HG03135 (cell line): Measurements from ENCODE around the gene PIP5K1A.
"Not testable (repeated sequence)": the region's sequence is repeated elsewhere in the genome, so short reads cannot be mapped to it uniquely, and the experiment has no call there.

Experiments used
- ATAC-seq: cut with Tn5 transposase; IDR thresholded peaks from one replicate; pipeline ENCODE4 v1.9.1; 2021; ENCODE audit warnings: mild to moderate bottlenecking, moderate library complexity; ENCODE audit not compliant: unreplicated experiment

The PIP5K1A gene, protein sequence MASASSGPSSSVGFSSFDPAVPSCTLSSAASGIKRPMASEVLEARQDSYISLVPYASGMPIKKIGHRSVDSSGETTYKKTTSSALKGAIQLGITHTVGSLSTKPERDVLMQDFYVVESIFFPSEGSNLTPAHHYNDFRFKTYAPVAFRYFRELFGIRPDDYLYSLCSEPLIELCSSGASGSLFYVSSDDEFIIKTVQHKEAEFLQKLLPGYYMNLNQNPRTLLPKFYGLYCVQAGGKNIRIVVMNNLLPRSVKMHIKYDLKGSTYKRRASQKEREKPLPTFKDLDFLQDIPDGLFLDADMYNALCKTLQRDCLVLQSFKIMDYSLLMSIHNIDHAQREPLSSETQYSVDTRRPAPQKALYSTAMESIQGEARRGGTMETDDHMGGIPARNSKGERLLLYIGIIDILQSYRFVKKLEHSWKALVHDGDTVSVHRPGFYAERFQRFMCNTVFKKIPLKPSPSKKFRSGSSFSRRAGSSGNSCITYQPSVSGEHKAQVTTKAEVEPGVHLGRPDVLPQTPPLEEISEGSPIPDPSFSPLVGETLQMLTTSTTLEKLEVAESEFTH

DNA sequence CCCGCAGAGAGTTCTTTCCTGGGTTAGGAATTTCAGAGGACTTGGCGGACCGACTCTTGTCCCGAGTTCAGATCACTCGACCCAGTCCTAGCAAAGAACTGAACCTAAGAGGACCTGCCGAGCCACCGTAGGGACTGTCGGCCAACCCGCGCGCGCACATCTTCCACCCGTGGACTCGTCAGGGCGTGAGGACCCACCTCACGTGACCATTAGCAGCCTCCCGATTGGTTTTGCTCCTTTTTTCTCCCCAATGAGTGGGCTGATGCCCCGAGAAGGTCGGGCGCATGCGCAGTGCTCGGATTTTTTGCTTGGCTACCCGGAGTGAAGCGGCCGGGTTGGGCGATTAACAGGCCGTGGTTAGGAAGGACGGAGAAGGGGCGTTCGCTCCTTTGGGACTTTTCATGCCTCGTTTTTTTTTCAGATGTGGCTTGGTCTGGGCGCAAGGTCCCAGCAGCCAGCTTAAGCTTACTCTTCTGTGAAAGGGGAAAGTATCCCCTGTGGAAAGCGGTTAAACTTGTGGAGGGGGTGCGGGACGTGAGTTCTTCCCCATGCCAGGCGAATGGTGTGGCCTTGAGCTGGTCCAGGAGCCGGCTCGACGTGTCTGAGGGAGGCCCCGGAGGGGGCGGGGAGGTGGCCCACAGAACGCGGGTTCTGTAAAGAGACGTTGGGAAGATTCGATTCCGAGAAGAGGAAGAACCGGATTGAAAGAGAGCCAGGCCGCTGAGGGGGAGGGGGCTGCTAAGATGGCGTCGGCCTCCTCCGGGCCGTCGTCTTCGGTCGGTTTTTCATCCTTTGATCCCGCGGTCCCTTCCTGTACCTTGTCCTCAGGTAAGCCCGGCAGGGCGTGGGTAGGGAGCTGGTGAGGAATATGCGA, at the start of gene PIP5K1A:
Gene PIP5K1A, plus strand, starts transcription at position 299 of the 874 bp plus-strand sequence. Its CDS starts 445 bp downstream, at position 744.
- ATAC-seq, result peak; percentile 82

DNA sequence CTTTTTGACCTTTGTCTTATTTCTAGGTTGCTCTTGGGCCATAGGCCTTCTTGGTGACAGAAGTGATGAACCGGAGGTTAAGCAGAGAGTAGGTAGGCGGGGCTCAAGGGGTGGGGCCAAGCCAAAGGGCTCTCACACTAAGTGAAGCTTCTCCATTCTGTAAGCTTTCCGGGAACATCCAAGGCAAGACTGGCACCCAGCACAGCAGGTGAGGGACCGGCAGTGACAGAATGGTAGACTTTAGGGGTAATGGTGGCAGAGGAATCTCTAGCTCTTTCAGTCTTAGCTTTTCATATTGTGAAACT, 41.9 kb upstream of the PIP5K1A start, which contains the start of gene TNFAIP8L2:
Gene TNFAIP8L2, plus strand, starts transcription at position 135 of the 305 bp plus-strand sequence. CDS start 2,049 bp downstream, outside the sequence.
- peak; percentile 68 for ATAC-seq

DNA sequence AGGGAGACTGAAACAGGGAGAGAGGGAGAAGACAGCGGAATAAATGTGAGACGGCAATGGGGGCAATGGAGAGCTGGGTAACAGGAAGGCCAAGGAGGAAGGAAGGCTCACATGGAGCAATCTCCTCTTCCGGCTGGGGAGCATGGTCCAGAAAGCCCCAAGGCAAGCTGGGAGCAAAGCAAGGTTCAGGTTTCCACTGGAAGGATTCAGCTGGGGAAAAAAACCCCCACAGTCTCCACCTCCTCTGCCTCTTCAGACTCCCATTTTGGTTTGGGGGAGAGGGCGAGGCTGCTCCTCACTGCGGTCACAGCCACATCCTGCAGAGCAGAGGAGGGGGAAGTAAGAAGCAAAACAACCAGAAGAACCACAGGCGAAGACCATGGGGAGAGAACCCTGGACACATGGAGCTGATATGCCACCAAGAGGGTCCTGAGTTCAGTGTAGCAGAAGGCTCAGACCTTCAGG, 41.3 kb upstream of the PIP5K1A start:
- ATAC-seq, result no peak

DNA sequence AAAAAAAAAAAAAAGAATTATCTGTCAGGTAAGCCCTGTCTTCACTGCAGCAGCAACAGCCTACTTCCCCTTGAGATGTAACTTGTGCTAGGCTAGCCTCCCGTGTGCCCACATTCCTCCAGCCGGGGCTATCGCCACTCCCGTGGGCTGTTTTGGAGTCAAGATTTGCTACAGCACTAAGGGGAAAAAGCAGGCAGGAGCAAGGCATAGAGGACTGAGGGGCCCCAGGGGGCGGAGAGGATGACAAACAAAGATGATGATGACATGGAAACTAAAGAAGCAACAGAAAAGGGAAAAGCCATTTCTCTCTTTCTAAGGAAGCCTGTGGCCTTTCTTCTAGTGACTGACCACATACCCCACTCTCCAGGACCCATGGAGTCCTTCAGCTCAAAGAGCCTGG, 40.0 kb upstream of the PIP5K1A start:
- ATAC-seq, result no peak

DNA sequence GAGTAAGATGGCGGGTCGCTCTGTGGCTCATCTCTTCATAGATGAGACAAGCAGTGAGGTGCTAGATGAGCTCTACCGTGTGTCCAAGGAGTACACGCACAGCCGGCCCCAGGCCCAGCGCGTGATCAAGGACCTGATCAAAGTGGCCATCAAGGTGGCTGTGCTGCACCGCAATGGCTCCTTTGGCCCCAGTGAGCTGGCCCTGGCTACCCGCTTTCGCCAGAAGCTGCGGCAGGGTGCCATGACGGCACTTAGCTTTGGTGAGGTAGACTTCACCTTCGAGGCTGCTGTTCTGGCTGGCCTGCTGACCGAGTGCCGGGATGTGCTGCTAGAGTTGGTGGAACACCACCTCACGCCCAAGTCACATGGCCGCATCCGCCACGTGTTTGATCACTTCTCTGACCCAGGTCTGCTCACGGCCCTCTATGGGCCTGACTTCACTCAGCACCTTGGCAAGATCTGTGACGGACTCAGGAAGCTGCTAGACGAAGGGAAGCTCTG, 39.6 kb upstream of the PIP5K1A start:
- no peak for ATAC-seq

DNA sequence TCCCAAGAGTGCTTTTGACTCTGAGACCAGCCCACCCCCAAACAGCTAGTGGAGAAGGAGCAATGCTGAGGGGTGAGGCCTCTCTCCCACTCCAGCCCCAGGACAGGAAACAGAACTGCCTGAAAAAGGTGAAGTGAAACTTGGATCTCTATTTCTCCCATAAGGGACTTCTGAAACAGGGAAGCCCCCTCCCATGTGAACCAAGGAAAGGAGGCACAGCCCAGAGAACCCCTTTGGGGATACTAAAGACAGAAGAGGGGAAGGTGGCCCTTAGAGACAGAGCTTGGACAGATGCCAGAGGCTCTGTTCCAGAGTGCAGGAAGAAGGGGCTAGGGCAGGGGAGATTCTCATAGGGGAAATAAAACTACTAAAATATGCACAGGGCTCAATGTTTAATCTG, 39.0 kb upstream of the PIP5K1A start:
- ATAC-seq, result no peak

DNA sequence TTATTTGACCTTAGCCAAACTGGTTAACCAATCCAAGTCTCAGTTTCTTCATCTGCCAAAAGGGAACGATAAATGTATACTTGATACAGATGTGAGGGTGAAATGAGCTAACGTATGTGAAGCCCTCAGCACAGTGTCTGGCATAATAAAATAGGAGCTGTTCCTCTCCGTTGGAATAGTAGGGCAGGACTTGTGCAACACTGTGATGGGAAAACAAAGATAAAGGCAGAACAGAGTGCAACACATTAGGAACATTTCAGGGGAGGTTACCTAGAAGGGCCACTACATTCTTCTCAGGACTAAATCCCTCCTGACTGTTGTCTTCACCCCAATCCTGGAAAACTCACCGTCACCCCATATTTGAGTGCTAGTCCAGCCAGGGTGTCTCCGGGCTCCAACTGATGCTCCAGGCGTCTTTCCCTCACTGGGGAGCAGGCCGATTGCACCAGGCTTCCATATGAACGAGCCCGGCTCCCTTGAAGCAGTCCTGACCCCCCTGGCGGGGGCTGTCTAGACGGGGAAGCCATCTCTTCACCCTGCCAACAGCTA, 33.5 kb upstream of the PIP5K1A start:
- ATAC-seq, result no peak

DNA sequence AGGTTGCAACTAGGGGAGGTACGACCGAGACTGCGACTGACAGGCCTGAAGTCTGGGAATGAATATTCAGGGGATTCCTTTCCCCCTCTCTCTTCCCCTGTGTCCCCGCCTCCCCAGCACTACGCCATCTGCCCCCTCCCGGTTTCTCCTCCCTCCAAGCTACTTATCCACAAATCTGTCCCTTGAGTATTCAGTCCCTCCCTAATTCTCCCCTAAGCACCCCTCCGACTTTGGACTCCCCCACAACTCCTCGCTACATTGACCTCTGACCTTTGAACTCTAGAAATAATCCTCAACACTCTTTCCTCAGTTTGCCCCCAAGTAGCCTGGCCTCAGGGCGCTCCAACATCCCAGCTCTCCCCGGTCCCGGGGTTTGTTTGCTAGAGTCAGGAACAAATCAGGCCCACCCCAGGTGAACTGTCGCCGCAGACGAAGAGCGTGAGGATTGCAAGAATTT, 33.0 kb upstream of the PIP5K1A start:
- peak; percentile 4 for ATAC-seq

DNA sequence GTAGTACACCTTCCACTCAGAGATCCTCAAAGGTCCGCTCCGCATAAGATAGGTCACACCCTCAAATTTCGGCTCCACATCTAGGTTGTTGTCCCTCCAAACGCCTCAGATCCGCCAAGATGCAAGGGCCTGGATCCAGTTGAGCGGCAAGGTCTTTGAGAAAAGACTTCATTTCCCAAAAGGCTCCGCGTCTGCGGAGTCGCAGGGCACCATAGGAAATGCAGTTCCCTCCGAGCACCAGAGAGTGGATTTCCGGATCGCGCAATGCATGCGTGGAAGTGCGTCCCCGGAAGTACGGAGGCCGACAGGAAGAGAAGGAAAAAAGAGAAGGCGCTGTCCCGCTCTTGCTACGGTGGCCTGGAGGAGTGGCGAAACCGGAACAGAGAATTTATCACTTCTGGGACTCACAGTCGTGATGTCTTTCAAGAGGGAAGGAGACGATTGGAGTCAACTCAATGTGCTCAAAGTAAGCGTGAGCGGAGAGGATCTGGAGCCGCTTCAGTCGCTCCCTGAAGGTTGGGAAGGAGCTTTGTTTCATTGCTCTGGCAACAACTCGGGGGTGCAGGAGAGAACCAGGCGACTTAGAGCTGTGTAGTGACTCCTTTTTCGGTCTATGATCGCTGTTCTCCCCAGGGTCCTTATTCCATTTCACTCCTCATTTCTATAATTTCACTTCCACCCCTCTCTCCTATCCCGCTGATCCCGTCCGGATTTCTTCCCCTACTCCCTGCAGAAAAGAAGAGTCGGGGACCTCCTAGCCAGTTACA, 32.4 kb upstream of the PIP5K1A start, which contains the start of the genes LYSMD1 and SCNM1:
Gene LYSMD1, minus strand, starts transcription at position 165 of the 767 bp plus-strand sequence. CDS start 644 bp downstream, outside the sequence.
Gene SCNM1, plus strand, starts transcription at position 407 of the 767 bp plus-strand sequence. Its CDS starts 9 bp downstream, at position 416.
- peak; percentile 84 for ATAC-seq

DNA sequence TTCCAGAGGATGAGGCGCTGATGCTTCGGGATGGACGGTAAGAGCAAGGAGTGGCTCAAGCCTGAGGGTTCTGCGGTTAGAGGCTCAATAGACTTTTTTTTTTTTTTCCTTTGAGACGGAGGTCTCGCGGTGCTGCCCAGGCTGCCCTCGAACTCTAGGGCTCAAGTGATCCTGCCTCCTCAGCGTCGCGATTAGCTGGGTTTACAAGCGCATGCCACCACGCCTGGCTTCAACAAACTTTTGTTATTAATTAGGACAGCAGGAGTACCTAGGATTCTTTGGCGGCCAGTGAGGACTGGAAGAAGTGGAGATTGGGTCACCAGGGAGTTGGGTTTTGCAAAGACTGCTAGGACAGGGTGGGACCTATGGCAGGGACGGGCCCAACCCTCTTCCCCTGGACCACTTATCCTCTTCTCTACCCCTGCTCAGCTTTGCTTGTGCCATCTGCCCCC, 31.8 kb upstream of the PIP5K1A start:
- peak; percentile 10 for ATAC-seq

DNA sequence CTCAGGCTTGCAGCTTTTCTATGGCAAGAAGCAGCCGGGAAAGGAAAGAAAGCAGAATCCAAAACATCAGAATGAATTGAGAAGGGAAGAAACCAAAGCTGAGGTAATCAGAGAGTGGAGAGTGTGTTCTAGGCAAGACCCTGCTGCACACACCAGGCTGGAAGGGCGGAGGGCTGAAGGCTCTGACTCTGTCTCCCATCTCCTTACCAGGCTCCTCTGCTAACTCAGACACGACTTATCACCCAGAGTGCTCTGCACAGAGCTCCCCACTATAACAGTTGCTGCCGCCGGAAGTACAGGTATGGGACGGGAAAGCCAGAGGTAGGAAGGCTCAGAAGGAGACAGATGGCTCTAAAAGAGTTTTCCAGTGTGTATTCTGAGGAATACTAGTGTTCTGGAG, 31.2 kb upstream of the PIP5K1A start:
- no peak for ATAC-seq

DNA sequence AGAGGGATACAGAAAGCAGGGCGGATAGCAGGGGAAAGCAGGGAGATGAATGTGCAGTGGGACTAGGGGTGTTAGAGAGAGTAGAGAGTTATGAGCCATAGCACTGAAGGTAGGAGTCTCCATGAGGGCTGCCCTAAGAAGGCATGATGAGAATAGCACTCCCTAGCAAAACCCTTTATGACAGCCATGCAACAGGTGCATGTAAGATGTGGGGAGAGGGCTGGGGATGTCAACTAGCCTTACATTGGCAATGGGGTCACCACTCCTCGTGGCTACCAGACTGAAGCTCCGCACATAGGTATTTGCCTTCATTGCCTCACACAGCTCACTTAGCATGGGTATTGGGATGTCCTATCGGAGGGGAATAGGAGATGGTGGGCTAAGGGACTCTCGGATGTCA, 27.2 kb upstream of the PIP5K1A start:
- no peak for ATAC-seq

DNA sequence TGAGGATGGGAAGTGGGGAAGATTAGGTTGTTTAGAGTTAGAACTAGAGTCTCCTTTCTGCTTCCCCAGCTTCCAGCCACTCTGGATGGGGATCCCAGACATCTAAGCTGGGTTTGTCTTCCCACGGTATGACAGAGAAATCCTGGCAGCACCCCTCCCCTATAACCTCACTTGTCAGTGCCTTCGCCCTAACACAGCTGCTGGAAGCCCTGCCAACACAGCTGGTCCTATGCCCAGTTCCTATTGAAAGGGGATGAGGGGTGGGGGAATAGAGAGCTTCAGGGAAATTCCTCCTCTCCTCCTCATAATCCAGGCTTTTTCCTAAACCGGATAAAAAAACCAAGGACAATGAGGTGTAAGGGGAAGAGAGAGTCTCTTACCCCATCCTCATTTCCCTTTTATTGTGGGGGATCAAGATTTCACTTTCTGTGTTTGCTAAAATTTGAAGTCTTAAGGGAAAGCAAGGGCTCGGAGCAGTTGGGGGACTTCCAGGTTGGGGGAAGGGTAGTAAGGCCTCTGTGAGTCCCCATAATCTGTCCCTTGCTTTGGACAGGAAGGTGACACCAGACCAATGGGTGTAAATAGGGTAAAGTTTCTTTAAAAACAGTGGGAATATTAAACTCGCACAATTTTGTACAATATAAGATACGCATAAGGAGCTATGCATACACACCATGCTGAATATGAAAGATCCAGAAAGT, 23.2 kb upstream of the PIP5K1A start:
- ATAC-seq, result no peak

DNA sequence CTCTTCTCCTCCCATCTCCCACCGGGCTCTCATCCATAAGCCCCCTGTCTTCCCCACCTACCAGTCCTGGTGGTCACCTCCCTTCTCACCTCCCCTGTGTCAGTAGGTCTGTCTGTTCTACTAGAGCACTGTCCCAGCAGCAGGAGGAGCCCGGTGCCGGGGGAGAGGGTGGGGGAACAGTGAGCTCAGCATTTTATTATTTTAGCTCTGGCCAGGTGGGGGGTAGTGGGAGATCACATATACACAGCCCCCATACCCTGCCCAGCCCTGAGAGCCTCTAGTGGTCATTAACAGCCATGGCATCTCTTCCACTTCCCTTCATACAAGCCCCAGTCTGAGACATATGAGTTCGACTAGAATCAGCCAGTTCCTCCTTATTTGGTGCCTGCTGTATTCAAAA, 22.5 kb upstream of the PIP5K1A start, which contains the start of gene TMOD4:
Gene TMOD4, minus strand, starts transcription at position 119 of the 400 bp plus-strand sequence. CDS start 1,106 bp downstream, outside the sequence.
- no peak for ATAC-seq

DNA sequence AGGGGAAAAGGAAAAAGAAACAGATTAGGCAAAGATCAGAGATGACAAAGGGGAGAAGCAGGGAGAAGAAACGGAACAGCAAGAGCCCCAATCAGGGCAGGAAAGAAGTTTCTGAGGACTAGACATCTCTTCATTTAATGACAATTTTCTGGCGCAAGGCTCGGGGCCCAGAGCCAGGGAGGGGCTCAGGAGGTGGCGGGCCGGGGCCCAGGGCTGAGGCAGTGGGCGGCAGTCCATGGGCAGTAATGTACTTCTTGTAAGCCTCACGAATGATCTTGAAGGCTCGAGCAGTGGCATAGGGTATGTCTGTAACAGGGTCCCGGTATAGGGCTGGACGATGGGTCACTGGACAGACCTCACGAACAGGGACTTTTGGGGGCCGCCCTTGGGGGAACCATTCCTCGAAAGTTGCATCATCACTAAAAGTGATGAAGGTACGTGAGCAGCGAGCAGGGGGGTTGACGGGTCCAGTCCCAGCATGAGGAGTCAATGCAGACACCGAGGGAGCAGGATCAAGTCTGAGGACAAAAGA, 21.8 kb upstream of the PIP5K1A start:
- no peak for ATAC-seq

DNA sequence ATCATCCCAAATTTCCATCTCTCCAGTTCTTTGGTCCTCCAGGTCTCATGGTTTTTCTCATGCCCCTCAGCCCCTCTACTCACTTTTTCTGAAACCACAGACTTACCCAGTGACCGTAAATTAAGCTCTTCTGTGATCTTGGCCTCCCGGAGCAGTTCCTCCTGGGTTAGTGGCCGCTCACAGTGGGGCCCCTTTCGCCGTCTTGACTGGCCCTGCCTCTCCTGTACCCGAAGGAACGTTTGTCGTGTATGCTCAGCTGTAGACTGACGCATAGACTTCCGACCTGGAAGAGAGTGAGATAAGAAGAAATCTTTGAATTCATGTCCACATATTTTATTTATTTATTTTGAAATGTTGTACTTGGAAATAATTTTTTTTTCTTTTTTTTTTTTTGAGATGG, 14.1 kb upstream of the PIP5K1A start:
- no peak for ATAC-seq

DNA sequence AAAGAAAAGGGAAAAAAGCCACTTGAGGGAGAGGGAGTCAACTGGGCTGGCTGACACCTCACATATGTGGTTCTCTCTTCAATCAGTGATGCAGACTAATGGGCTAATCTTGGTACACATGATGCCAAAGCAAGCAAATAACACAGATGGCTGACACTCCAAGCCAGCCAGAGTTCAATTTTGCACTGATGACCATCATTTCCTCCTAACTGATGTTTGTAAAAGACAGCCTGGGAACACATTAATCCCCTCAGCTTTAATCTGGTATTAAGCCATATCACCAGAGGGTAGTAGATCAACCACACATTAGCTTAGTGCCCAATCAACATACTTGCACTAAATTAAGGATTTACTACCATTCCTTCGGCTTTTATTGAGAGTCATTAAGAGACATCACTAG, 11.1 kb upstream of the PIP5K1A start:
- no peak for ATAC-seq

DNA sequence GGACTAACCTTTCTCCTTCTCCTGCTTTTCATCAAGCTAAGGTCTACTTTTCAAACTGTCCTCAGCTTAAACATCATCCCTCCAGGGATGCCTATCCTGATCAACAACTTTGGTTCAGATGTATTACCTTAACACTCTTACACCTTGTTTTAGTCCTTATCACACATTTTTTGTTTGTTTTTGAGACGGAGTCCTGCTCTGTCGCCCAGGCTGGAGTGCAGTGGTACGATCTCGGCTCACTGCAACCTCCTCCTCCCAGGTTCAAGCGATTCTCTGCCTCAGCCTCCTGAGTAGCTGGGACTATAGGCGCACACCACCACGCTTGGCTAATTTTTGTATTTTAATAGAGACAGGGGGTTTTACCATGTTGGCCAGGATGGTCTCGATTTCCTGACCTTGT, 9.7 kb upstream of the PIP5K1A start:
- not testable (repeated sequence) for ATAC-seq
